Activated CD8-positive, alpha-beta memory T cell treated with anti-CD3 and anti-CD28 coated beads for 1 hour (primary cell): Measurements from ENCODE around the gene SCGB1D2.
"Not testable (repeated sequence)": the region's sequence is repeated elsewhere in the genome, so short reads cannot be mapped to it uniquely, and the experiment has no call there.

Source experiments
- DNase-seq, 2 donors: peaks; one replicate each; pipeline ENCODE4 v3.0.0-alpha.2; 2020; ENCODE audit warnings: low read depth in 1 of 2; ENCODE audit errors: extremely low read depth in 1 of 2

SCGB1D2 gene

GRCh38 chr11:62242021-62242420 is at the start of gene SCGB1D2:
SCGB1D2 (plus strand) TSS chr11:62242239; CDS start chr11:62242308, 69 bp downstream.
- no peak for DNase-seq

- no peak for DNase-seq
These were observed 48.1 kb upstream of the SCGB1D2 start for GRCh38 chr11:62193952-62194351.

GRCh38 chr11:62195010-62195409 is 47.0 kb upstream of the SCGB1D2 start:
- not testable (repeated sequence) for DNase-seq

- no peak for DNase-seq
These were observed 46.1 kb upstream of the SCGB1D2 start for GRCh38 chr11:62195945-62196344.

- DNase-seq = not testable (repeated sequence)
These were observed 44.6 kb upstream of the SCGB1D2 start for GRCh38 chr11:62197400-62197799.

GRCh38 chr11:62201376-62201775 is 40.7 kb upstream of the SCGB1D2 start:
- DNase-seq = no peak

GRCh38 chr11:62202910-62203309 is 39.1 kb upstream of the SCGB1D2 start:
- DNase-seq = no peak

- DNase-seq = no peak
These were observed 37.6 kb upstream of the SCGB1D2 start for GRCh38 chr11:62204430-62204829.

- DNase-seq = no peak
These were observed 36.6 kb upstream of the SCGB1D2 start for GRCh38 chr11:62205441-62205840.

GRCh38 chr11:62206276-62207066 is 35.6 kb upstream of the SCGB1D2 start:
- DNase-seq = not testable (repeated sequence)

- no peak for DNase-seq
These were observed 33.3 kb upstream of the SCGB1D2 start for GRCh38 chr11:62208785-62209144.

GRCh38 chr11:62217191-62217748 is 24.8 kb upstream of the SCGB1D2 start:
- no peak for DNase-seq

- DNase-seq = no peak
These were observed 20.5 kb upstream of the SCGB1D2 start for GRCh38 chr11:62221498-62221897.

GRCh38 chr11:62223095-62223494 is 18.9 kb upstream of the SCGB1D2 start:
- no peak for DNase-seq

- DNase-seq = no peak
These were observed 8.3 kb upstream of the SCGB1D2 start for GRCh38 chr11:62233730-62234129.

- no peak for DNase-seq
These were observed 5.9 kb upstream of the SCGB1D2 start for GRCh38 chr11:62236187-62236586.

- DNase-seq = no peak
These were observed 4.5 kb upstream of the SCGB1D2 start for GRCh38 chr11:62237499-62237898.

- no peak for DNase-seq
These were observed 3.9 kb upstream of the SCGB1D2 start for GRCh38 chr11:62238151-62238550.

GRCh38 chr11:62241095-62241494 is 944 bp upstream of the SCGB1D2 start:
- DNase-seq = no peak

- no peak for DNase-seq
These were observed 3.3 kb downstream of the SCGB1D2 start for GRCh38 chr11:62245271-62245753.

GRCh38 chr11:62251698-62252097 is 9.7 kb downstream of the SCGB1D2 start:
- DNase-seq = no peak

GRCh38 chr11:62253999-62254542 is 12.0 kb downstream of the SCGB1D2 start:
- no peak for DNase-seq
